HG03558 (cell line): ENCODE results near the gene CORO1C.

ENCODE experiments used
- ATAC-seq: cut with Tn5 transposase; IDR thresholded peaks from one replicate; pipeline ENCODE4 v1.9.1; 2021; ENCODE audit warnings: moderate number of reproducible peaks; ENCODE audit not compliant: unreplicated experiment; ENCODE audit errors: extremely low read depth

Gene CORO1C

DNA sequence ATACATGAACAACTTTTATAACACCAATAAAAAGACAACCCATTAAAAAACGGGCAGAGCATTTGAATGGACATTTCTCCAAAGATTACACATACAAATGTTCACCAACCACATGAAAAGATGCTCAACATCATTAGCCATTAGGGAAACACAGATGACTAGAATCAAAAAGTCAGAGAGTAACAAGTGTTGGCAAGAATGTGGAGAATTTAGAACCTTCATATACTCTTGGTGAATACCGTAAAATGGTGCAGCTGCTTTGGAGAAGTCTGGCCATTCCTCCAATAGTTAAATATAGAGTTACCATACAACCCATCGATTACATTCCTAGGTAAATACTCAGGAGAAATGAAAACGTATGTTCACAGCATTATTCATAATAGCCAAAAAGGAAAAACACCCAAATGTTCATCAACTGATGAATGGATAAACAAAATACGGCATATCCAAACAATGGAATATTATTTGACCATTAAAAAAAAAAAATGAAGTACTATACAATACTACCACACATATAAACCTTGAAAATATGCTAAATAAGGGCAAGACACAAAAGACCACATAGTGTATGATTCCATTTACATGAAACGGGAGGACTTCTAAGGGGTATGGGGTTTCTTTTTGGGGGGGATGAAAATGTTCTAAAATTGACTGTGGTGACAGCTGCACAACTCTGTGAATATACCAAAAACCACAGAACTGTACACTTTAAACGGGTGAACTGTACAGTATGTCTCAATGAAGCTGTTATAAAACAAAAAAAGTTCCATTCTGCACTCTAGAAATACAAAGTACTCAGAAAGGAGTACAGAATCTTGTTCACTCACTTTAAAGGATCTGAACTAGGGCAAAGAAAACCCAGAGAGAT is 3.2 kb downstream of the CORO1C start:
- no peak for ATAC-seq

DNA sequence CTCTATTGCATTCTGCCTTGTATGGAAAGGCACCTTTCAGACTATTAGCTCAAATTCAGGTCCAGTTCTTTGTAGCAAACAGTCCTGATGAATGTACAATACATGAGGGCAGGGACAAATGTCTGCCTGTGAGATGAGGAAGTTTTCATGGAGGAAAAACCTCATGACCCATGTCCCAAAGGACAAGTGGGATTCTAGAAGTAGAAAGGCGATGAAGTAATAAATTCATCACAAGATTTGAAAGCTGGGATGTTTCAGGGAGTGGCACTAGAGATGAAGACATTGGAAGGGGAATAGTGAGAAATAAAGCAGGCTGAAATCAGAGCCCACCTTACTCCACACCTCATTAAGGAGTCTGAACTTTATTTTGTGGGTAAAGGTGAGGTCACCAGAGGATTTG is 4.2 kb downstream of the CORO1C start:
- ATAC-seq: no peak

DNA sequence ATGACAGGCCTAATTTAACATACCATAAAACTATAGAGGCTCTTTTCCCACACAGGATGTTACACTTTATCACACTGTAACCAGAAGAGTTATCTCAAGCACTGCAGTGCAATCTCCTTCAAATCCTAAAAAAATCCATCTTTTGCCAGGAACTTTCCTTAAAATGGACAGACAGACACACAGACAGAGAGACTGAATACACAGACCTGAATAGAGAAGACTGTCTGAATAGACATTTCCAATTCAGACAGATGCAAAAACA is 6.5 kb downstream of the CORO1C start:
- no peak for ATAC-seq

DNA sequence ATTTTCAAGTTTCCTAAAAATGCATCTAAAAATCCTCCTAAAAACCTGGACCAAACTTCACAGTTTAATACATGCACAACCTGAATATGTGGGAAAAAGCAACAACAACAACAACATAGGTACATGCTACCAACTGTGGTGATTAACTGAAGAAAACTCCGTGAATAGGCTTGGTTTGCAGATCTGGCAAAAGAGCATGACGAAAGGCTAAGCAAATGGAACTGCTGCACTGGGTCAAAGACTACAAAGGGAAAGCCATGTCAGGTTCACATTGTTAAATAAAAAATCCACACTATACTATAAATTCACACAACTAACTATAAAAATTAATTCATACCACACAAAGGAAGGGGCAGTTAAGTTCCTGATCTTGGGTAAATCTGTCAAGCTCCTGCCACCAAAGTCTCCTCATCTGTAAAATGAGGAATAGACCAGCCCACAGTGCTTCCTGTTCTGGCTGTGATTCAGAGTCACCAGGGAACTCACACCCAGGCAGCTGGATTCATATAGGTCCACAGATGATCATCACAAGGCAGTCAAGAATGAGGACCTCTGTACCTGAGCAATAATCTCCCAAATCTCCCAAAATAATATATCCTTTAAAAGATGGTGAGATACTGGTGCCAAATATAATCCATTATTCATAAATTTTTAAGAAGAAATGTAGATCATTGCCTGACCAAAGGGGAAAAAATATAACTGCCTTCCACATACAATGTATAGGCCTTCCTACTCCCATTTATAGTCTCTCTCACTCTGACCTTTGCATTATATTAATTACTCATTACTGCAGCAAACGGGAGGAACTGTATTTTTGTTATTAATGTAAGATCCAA is 7.0 kb downstream of the CORO1C start:
- no peak for ATAC-seq

DNA sequence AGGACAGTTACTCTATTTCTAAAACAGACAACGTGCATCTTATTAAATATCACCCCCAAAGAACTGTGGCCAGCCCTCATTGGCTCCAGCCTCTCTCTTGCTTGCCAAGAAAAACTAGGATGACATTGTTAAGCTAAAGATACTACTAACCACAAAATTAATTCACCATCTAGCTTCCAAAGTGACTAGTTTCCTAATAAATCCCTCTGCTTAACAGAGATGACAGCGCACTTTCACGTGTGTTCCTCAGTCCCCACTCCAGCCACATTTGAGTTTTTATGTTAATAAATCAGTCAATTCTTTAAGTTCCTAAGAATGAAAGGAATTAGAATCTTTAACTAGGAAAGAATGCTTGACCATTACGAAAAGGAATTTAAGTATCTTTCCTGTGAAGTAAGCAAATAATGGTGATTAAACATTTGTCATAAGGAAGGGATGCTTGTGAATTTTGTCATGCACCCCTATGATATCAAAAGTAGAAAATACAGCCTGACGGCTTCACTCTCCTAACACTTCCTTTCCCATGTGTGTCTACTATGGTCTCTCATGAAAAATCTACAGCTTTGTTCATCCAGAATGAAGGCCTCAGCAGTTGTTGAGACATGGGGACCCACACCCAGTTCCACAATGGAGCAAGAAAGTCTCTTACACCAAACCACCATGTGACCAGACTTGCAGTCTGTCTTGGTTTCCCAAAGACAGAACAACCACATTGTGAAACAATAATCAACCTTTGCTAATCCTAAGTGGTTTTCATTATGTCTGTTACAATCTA is 8.1 kb downstream of the CORO1C start:
- no peak for ATAC-seq

DNA sequence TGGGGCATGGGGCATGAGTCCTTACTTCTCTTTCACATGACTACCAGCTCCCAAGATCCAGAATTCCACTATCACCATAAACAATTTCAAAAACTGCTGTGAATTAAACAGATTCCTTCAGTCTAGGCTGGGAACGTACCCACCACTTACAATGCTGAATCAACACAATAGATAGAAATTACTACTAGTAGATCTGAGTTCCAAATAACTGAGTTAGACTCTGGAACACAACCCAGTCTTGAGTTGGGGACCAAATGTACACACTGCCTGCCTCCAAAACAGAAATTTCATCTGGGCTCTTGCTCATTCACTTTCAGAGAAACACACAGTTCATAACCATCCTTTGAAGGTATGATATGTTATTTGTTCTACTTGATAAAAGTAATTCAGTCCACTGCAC is 8.9 kb downstream of the CORO1C start:
- no peak for ATAC-seq

DNA sequence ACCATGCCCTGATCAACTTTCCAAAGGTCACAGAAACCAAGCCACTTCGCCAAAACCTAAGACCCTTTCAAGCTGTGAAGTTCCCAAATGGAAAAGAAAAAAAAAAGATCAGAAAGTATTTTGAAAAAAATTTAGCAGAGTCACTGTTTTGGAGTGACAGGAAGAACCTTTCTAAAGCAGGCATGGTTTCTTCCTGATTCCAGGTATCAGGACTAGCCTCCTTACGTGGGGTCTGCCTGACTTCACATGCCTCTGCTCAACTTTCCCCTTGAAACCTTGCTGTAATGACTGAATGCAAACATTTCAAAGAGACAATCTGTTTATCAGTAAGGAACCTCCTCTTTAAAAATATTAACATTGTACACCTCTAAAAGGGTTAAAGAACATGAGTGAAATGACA is 9.5 kb downstream of the CORO1C start:
- ATAC-seq: no peak

DNA sequence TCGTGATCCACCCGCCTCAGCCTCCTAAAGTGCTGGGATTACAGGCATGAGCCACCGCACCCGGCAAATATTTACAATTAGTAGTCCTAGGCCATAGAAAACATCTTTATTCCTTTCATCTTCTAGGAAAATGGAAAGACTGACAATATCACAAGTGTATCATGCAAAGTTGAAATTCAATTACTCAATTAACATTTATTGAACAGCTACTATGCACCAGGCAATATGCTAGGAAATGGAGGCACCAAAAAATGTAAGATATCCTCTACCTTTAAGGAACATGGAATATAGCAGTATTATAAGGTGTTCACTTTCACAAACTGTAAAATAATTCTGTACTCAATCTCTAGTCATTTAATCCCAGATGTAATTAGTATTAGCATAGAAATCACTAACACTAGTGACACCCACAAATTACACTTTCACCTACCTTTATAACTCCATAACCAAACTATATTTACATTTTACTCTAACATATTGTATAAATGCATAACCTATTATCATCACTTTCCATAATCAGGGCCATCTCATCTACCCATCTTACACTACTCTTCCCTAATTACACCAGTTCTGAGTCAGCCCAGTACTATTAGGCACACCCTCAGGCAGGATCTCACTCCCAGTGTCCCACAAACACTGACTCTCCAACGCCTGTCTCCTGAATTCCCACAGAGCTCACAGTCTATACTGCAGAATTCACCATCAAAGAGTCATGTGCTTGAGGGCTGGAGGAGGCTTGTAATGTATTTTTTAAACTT is 10.4 kb downstream of the CORO1C start:
- no peak for ATAC-seq

DNA sequence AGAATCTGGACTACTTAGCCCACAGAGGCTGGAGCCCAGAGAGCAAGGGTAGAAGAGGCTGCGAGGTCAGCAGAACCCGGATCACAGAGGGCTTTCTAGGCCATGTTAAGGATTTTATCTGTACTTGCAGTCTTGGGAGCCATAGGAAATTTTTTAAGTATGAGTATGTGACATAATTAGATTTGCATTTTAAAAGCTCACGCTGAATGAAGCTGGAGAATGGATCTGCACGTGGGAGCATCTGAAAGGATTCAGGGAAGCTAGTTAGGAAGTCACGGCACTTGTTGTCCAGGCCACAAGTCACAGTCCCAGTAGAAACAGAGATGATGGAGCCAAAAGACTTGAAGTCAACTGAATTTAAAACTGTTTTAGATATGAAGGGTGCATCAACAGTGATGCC is 14.1 kb downstream of the CORO1C start:
- no peak for ATAC-seq

DNA sequence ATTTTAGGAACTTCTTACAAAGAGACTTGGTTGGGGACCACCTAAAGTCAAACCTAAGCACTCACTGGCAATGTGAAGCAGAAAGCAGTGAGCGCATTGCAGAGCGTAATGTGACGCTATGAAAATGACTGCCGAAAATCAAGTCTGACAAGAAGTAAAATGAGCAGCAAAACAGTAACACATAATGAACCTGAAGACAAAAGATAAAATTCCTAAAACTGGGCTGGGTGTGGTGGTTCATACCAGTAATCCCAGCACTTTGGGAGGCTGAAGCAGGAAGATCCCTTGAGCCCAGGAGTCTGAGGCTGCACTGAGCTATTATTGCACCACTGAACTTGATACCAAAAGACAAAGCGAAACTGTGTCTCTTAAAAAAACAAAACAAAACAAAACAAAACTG is 16.5 kb downstream of the CORO1C start:
- no peak for ATAC-seq

DNA sequence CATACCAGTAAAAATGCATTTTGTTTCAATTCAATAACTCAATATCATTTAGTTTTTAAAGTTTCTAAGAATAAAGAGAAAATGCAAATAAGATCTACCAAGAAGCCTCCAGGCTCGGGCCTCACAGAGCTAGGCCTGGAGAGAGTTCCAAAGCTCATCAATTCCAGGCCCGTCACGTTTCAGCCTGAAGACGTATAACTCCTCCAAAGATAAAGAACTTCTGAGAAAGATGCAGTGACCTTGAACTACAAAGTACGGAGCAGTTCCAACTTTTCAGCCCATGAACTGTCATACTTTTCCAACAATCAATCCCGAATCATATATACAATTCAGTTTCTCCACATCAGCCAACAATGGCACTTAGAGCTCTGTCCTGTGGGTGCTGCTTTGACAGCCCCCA is 17.8 kb downstream of the CORO1C start:
- no peak for ATAC-seq

DNA sequence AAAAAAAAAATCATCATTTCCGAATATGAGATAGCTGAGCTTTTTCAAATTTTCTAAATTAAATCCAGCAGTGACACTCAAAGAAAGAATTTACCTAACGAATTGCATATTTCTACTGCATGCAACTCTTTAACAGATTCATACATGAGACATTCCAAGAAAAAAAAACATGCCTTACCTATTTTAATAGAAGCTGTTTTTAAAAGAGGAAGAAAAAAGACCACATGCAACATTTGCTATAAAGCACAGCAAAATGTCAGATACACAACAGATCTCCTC is 18.5 kb downstream of the CORO1C start:
- ATAC-seq: no peak

DNA sequence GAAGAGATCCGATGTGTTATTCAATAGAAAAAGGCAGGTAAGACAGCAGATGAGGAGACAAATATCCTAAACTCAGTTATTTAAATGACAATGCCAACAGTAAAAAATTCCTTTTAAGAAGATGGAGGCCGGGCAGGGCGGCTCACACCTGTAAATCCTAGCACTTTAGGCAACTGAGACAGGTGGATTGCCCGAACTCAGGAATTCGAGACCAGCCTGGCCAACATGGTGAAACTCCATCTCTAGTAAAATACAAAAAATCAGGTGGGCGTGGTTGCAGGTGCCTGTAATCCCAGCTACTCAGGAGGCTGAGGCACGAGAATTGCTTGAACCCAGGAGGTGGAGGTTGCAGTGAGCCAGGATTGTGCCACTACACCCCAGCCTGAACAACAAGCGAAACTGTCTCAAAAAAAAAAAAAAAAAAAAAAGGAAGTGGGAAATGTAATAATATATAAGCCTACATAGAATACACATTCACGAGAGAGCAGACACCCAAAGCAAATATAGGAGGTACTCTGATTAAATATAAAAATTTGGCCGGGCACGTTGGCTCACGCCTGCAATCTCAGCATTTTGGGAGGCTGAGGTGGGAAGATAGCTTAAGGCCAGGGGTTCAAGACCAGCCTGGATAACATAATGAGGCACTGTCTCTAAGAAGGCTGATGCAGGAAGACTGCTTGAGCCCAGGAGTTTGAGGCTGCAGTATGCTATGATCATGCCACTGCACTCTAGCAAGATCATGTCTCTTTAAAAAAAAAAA is 19.0 kb downstream of the CORO1C start:
- no peak for ATAC-seq

DNA sequence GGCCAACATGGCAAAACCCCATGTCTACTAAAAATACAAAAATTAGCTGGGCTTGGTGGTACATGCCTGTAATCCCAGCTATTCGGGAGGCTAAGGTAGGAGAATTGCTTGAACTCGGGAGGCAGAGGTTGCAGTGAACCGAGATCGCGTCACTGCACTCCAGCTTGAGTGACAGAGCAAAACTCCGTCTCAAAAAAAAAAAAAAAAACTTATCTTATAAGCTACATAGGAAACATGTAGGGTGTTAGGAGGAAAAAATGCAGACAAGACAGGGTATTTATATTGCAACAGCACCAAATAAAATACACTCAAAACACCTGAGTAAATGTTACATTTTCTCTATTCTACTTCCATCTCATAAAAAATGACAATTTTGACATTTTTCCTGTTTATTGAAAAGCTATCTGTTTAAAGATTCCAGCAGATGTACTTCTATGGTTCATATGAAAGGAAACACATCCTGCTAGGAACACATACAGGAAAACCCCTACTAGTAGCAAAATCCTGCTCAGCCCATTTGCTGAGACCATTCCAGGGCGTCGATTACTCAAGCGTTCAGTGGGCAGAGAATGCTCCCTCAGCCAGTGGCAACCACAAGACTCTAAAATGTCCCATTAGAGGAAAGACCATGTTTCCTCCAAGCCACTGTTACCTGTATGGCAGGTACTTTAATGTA is 19.7 kb downstream of the CORO1C start:
- no peak for ATAC-seq

DNA sequence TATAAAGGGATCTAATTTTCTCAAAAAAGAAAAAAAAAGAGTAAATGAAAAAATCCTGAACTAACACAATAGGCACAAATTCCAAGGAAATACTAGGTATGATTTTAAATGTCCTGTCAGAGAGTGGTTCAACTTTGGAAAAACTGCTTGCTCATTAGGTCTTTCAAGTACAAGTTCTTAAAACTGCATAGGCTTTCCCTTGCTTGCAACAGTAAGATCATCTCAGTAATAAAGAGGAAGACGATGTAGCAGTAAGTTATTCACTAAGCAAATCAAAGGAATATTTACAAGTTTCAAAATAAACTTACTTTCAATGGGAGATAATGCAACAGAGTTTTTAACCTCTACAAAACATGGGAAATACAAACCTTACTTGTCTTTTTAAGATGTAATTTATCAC is 21.6 kb downstream of the CORO1C start:
- ATAC-seq: no peak

DNA sequence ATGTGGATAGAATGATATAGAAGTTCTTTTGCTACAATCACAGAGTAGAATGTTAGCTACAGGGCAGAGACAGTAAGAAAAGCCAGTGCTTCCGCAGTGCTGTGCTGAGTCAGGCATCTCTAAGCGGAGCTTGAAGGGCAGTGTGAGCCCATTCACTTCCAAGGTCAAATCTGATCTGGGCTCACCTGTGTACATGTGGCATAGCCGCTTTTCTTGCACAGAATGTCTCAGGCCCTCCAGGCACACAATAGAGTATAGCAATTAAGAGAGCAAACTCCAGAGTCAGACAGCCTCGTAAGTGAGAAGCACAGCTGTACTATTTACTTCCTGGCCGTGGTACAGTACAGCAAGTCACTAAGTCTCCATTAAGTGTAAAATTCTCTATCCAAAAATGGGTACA is 26.8 kb downstream of the CORO1C start:
- no peak for ATAC-seq

DNA sequence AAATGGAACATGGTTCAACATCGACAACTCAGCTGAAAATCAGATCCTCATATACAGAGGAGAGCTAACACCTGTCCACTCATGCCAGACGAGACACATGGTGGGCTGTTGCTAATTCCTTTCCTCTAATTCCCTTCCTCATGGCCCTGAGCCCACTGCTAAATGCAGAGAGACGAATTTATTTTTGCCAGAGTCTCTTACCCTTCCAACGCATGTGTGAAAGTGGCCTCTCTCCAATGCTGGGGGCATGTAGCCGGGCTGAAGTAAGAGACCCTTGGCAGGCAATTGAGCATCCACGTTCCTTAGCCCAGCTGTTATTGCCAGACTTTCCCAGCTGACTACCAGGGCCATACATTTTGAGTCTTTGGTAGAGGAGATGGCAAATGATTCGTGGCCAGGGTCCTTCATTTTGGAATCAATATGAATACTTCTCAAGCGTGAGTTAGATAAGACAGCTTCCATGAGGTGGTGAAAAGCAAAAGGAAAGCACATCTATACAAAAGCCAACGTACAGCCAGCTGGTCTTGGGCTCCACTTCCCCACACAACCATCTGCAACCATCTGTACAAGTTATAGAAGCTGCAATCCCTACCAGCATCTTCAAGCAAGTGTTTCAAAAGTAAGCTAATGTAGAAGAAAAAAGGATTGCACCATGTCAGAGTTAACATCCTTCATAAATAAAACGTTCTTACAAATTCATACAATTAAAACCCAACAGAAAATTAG is 28.6 kb downstream of the CORO1C start:
- no peak for ATAC-seq

DNA sequence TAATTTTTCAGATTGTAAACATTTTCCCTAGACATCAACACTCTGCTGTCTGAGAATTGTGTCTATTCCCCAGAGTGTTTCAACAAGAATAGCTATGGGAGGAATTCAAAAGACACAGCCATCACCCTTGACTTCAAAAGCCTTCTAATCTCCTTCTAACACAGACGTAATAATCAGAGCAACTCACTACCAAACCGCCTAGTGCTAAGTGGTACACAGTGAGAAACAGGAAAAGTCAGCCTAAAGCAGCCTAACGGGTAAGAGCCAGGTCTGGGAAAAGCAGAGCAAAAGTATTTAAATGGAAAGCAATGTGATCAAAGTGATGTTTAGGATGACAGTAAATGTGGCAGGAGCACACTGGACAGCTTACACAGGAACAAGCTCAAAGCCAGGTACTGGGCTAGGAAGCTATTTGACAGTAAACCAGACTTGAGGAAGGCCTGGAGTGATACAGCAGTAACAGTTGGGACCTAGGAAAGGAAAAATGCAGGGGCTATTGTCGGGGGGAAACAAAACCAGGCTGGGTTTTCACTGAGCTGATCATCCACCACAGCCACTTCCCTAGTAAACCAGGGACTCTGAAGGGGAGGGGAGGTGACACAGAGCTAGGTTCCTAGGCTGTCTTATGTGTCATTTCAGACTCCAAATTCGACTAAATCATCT is 29.4 kb downstream of the CORO1C start:
- no peak for ATAC-seq
